ACC112 (cell line): ENCODE measurements around the gene PLEKHN1.
"Not testable (repeated sequence)": the region's sequence is repeated elsewhere in the genome, so short reads cannot be mapped to it uniquely, and the experiment has no call there.

ENCODE experiments used
- H2AFZ ChIP-seq: fragments of 200-600 bp; sonication (generic); one replicate; pipeline ENCODE4 v1.6.0; 2017; ENCODE audit warnings: antibody characterized with exemption, low read length; ENCODE audit not compliant: unreplicated experiment
- H3K27ac ChIP-seq: fragments of 200-600 bp; sonication (generic); 2 replicates; pipeline ENCODE4 v1.5.1; 2014; ENCODE audit warnings: low read depth, mild to moderate bottlenecking, antibody characterized with exemption, low read length, moderate library complexity
- H3K27me3 ChIP-seq: fragments of 200-600 bp; sonication (generic); 2 replicates; pipeline ENCODE4 v1.6.1; 2014; ENCODE audit warnings: mild to moderate bottlenecking, antibody characterized with exemption, low read length, moderate library complexity, mixed read lengths; ENCODE audit not compliant: insufficient read depth
- H3K36me3 ChIP-seq: fragments of 200-600 bp; sonication (generic); 2 replicates; pipeline ENCODE4 v1.6.1; 2016; ENCODE audit warnings: mild to moderate bottlenecking, antibody characterized with exemption, low read length, moderate library complexity, mixed read lengths; ENCODE audit not compliant: insufficient read depth
- H3K4me1 ChIP-seq: fragments of 200-600 bp; sonication (generic); one replicate; pipeline ENCODE4 v1.6.1; 2016; ENCODE audit warnings: low read length, mixed read lengths; ENCODE audit not compliant: insufficient read depth, unreplicated experiment, control insufficient read depth
- H3K4me3 ChIP-seq: fragments of 200-600 bp; sonication (generic); 2 replicates; pipeline ENCODE4 v1.5.1; 2014; ENCODE audit warnings: mild to moderate bottlenecking, low read depth, low read length
- H3K79me2 ChIP-seq: fragments of 200-600 bp; sonication (generic); one replicate; pipeline ENCODE4 v1.6.0; 2016; ENCODE audit warnings: low read length; ENCODE audit not compliant: control insufficient read depth, unreplicated experiment, insufficient read depth

PLEKHN1 gene

DNA sequence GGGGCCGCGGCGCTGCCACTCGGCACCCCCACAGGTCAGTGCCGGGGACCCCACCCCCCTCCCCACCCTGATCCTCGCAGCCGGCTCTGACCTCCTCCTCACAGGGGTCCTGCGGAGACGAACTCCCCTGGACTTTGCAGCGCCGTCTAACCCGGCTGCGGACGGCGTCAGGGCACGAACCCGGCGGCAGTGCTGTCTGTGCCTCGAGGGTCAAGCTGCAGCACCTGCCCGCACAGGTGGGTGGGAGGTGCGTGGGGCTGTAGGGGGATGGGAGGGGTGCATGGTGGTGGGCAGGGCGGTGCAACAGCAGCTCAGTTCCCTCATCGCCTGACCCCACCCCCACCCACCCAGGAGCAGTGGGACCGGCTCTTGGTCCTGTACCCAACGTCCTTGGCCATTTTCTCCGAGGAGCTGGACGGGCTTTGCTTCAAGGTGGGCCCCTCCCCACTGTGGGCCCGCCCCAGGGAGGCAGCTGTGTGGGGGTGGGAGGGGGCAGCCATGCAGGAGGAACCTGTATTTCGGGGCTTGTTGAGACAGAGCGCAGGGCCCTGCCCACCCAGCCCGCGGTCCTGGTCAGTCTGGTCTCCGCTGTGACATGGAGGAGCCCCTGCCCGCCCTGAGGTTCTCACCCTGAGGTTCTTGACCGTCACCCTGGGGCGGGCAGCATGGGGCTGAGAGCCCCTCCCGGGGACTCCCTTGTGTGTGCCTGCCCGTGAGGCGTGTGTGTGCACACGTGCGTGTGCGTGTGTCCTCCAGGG lies 4.9 kb downstream of the PLEKHN1 start:
- Histone ChIP-seq H2AFZ (no peak overlapping the region), H3K79me2 (no peaks in the 10 kb centered on the region), H3K27me3 (no peaks in the 10 kb centered on the region), H3K4me1 (peaks cover under 1% of the 10 kb centered on the region), H3K36me3 (no peaks in the 10 kb centered on the region), H3K27ac (no peak overlapping the region), H3K4me3 (no peak overlapping the region)

- Histone ChIP-seq H3K4me1 (no peaks in the 10 kb centered on the region), H3K4me3 (no peak overlapping the region), H3K27me3 (no peaks in the 10 kb centered on the region), H2AFZ (no peak overlapping the region), H3K27ac (no peak overlapping the region), H3K36me3 (no peaks in the 10 kb centered on the region), H3K79me2 (no peaks in the 10 kb centered on the region)
Measured at GRCh38 chr1:971751-972506, 5.6 kb downstream of the PLEKHN1 start.

GRCh38 chr1:972726-973458 lies 6.6 kb downstream of the PLEKHN1 start:
- Histone ChIP-seq H3K79me2 (no peaks in the 10 kb centered on the region), H3K4me3 (no peak overlapping the region), H2AFZ (no peak overlapping the region), H3K27me3 (no peaks in the 10 kb centered on the region), H3K4me1 (no peaks in the 10 kb centered on the region), H3K36me3 (no peaks in the 10 kb centered on the region), H3K27ac (no peak overlapping the region)

GRCh38 chr1:973459-974292 lies 7.4 kb downstream of the PLEKHN1 start:
- Histone ChIP-seq H3K27ac (no peak overlapping the region), H3K27me3 (no peaks in the 10 kb centered on the region), H3K4me3 (no peak overlapping the region), H3K4me1 (no peaks in the 10 kb centered on the region), H3K79me2 (no peaks in the 10 kb centered on the region), H3K36me3 (no peaks in the 10 kb centered on the region), H2AFZ (no peak overlapping the region)

DNA sequence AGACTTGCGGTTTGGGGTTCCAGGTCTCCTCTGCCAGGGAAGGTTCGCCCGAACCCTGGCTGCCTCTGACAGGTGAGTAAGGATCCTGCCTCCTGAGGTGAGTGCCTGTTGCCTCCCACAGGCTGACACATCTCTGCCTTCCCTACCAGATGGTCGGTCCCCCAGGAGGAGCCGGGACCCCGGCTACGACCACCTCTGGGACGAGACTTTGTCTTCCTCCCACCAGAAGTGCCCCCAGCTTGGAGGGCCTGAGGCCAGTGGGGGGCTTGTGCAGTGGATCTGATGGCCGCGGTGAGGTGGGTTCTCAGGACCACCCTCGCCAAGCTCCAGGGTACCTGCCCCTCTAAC lies 8.0 kb downstream of the PLEKHN1 start:
- no peaks in the 10 kb centered on the region for H3K79me2 ChIP-seq
- H3K27ac ChIP-seq, result no peak overlapping the region
- H3K36me3 ChIP-seq, result no peaks in the 10 kb centered on the region
- no peak overlapping the region for H2AFZ ChIP-seq
- H3K4me1 ChIP-seq, result no peaks in the 10 kb centered on the region
- H3K4me3 ChIP-seq, result no peak overlapping the region
- H3K27me3 ChIP-seq, result no peaks in the 10 kb centered on the region

DNA sequence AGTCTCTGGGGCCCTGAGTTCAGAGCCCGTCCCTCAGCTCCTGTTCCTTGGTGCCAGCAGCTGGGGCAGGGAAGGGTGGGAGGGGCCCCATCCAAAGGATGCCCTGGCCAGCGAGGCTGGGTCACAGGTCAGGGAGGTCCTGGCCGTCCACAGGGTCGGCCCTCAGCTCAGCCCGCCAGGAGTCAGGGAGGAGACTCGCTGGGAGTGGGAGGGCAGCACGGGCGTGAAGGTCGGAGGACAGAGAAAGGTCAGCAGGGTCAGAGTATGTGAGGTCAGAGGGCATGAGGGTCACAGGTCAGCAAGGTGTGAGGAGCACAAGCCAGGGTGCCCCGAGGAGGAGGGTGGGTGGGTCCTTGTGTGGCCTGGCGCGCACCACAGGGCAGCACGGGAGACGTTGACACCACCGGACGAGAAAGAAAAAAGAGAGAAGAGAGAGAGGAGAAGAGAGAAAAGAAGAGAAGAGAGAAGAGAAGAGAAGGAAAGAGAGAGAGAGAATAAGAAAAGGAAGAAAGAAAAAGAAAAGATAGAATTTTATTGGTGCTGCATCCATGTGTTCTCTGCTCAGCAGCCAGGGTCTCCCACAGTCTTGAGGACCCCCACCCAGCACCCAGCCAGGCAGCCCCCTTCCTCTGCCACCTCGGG lies 8.5 kb downstream of the PLEKHN1 start:
- Histone ChIP-seq H3K27me3 (no peaks in the 10 kb centered on the region), H2AFZ (no peak overlapping the region)

GRCh38 chr1:975365-975764 lies 9.1 kb downstream of the PLEKHN1 start:
- Histone ChIP-seq H3K4me1 (no peaks in the 10 kb centered on the region), H3K79me2 (no peaks in the 10 kb centered on the region), H3K36me3 (no peaks in the 10 kb centered on the region), H2AFZ (no peak overlapping the region), H3K27ac (no peak overlapping the region), H3K4me3 (no peak overlapping the region), H3K27me3 (no peaks in the 10 kb centered on the region)

More for the DNA sequence above, 8.5 kb downstream of the PLEKHN1 start:
- Histone ChIP-seq H3K4me3 (no peak overlapping the region), H3K36me3 (no peaks in the 10 kb centered on the region), H3K27ac (no peak overlapping the region), H3K79me2 (no peaks in the 10 kb centered on the region), H3K4me1 (no peaks in the 10 kb centered on the region)

GRCh38 chr1:975896-976683 lies 9.8 kb downstream of the PLEKHN1 start:
- Histone ChIP-seq H3K4me1 (no peaks in the 10 kb centered on the region), H3K4me3 (no peak overlapping the region), H3K79me2 (no peaks in the 10 kb centered on the region), H3K27ac (no peak overlapping the region), H2AFZ (no peak overlapping the region), H3K36me3 (no peaks in the 10 kb centered on the region), H3K27me3 (no peaks in the 10 kb centered on the region)

- not testable (repeated sequence) for H3K27ac ChIP-seq, H3K27me3 ChIP-seq, H3K4me1 ChIP-seq, H2AFZ ChIP-seq, H3K4me3 ChIP-seq, H3K79me2 ChIP-seq, H3K36me3 ChIP-seq
Measured at GRCh38 chr1:976791-977190, 10.5 kb downstream of the PLEKHN1 start.
